HepG2 (cell line): ENCODE measurements around the gene ABCC3. TPM values are rescaled to one million over a fixed set of nuclear protein-coding genes. Genes with fewer than 3 reads are reported as not detected.

ENCODE experiments used
- ARID2 ChIP-seq: sonication (generic); formaldehyde crosslinking; IDR thresholded peaks from 2 replicates; pipeline ENCODE4 v1.8.1; 2022; ENCODE audit warnings: mild to moderate bottlenecking, missing genetic modification reagents, borderline replicate concordance
- ARNT2 ChIP-seq: sonication (generic); formaldehyde crosslinking; IDR thresholded peaks from 2 replicates; pipeline ENCODE4 v1.8.0; 2022; ENCODE audit warnings: mild to moderate bottlenecking, low read depth, missing genetic modification reagents, moderate library complexity
- E2F1 ChIP-seq: sonication (generic); formaldehyde crosslinking; IDR thresholded peaks from 2 replicates; pipeline ENCODE4 v1.5.0; 2020; ENCODE audit warnings: missing genetic modification reagents
- FLYWCH1 ChIP-seq: sonication (generic); formaldehyde crosslinking; IDR thresholded peaks from 2 replicates; pipeline ENCODE4 v1.8.1; 2023; ENCODE audit warnings: mild to moderate bottlenecking, missing genetic modification reagents
- FOXM1 ChIP-seq: sonication (generic); formaldehyde crosslinking; IDR thresholded peaks from 2 replicates; pipeline ENCODE4 v1.5.0; 2020; ENCODE audit warnings: missing genetic modification reagents
- HIVEP1 ChIP-seq: sonication (generic); formaldehyde crosslinking; IDR thresholded peaks from 2 replicates; pipeline ENCODE4 v1.4.0; 2020; ENCODE audit warnings: mild to moderate bottlenecking, missing genetic modification reagents
- NBN ChIP-seq: fragments of 450-650 bp; conservative IDR thresholded peaks from 2 replicates; pipeline ENCODE4 v1.6.1; 2017
- NFIB ChIP-seq: sonication (generic); formaldehyde crosslinking; IDR thresholded peaks from 2 replicates; pipeline ENCODE4 v1.9.0; 2021; ENCODE audit warnings: missing genetic modification reagents, mild to moderate bottlenecking, borderline replicate concordance
- NPAS2 ChIP-seq: sonication (generic); formaldehyde crosslinking; IDR thresholded peaks from 2 replicates; pipeline ENCODE4 v1.8.0; 2022; ENCODE audit warnings: mild to moderate bottlenecking, missing genetic modification reagents, borderline replicate concordance
- SMYD3 ChIP-seq: sonication (generic); formaldehyde crosslinking; IDR thresholded peaks from 2 replicates; pipeline ENCODE4 v1.8.1; 2023; ENCODE audit warnings: mild to moderate bottlenecking, missing genetic modification reagents
- TFE3 ChIP-seq: IDR thresholded peaks from 2 replicates; pipeline ENCODE4 v1.6.1; 2016
- YEATS2 ChIP-seq: sonication (generic); formaldehyde crosslinking; IDR thresholded peaks from 2 replicates; pipeline ENCODE4 v1.4.0; 2020; ENCODE audit warnings: missing genetic modification reagents, borderline replicate concordance
- YEATS4 ChIP-seq: sonication (generic); formaldehyde crosslinking; IDR thresholded peaks from 2 replicates; pipeline ENCODE4 v1.4.0; 2020; ENCODE audit warnings: missing genetic modification reagents, borderline replicate concordance
- ZBED4 ChIP-seq: sonication (generic); formaldehyde crosslinking; IDR thresholded peaks from 2 replicates; pipeline ENCODE4 v1.4.0; 2020; ENCODE audit warnings: missing genetic modification reagents, borderline replicate concordance
- ZNF468 ChIP-seq: sonication (generic); formaldehyde crosslinking; IDR thresholded peaks from 2 replicates; pipeline ENCODE4 v1.8.0; 2022; ENCODE audit warnings: mild to moderate bottlenecking, moderate library complexity, missing genetic modification reagents
- ZNF512B ChIP-seq: sonication (generic); formaldehyde crosslinking; IDR thresholded peaks from 2 replicates; pipeline ENCODE4 v1.5.1; 2020; ENCODE audit warnings: missing genetic modification reagents, mild to moderate bottlenecking, borderline replicate concordance
- ZNF777 ChIP-seq: sonication (generic); formaldehyde crosslinking; IDR thresholded peaks from 2 replicates; pipeline ENCODE4 v1.4.0; 2020; ENCODE audit warnings: missing genetic modification reagents
- ZSCAN12 ChIP-seq: sonication (generic); formaldehyde crosslinking; IDR thresholded peaks from 2 replicates; pipeline ENCODE4 v1.9.0; 2021; ENCODE audit warnings: mild to moderate bottlenecking, missing genetic modification reagents
- polyA plus RNA-seq, 8 experiments: library from polyadenylated mRNA; depleted of rRNA in 3 of 8; stranded (reverse) in 7 of 8; unstranded in 1 of 8; fragments of >200 nt; fragmentation: Illumina TruSeq in 4 of 8; extraction: Trizol in 4 of 8; gene quantifications; 2 replicates each; pipeline versions ENCODE4 v1.2.1 to v1.2.3, GENCODE V29; 2011 to 2016; ENCODE audit warnings: low read depth in 4 of 8, missing spikeins in 1 of 8, mixed read lengths in 1 of 8; ENCODE audit not compliant: insufficient read depth in 1 of 8
- total RNA-seq, 5 experiments: library from RNA; depleted of rRNA; stranded (reverse); fragments of >200 nt; fragmentation: Illumina TruSeq; extraction: Trizol; gene quantifications; 2 replicates each; pipeline ENCODE4 v1.2.3, GENCODE V29; 2016; ENCODE audit warnings: low read depth in 1 of 5
- TF ChIP-seq, protein P1 (sequence below): sonication (generic); formaldehyde crosslinking; IDR thresholded peaks from 2 replicates; pipeline ENCODE4 v1.5.0; 2020; ENCODE audit warnings: missing genetic modification reagents

Gene ABCC3
- total and polyA plus RNA-seq, 2 of the 13 experiments (the other 11 are each of a cell fraction or from before 2014, with no cell fraction given), result 25.2 to 50.7 TPM

GRCh38 chr17:50634224-50634914, at the start of gene ABCC3 (continued):
- TF ChIP-seq E2F1 (CRISPR knock-in tag) (no peak), ZNF777 (CRISPR knock-in tag) (no peak), ZNF512B (CRISPR knock-in tag) (no peak), NFIB (no peak), YEATS4 (CRISPR knock-in tag) (no peak), FOXM1 (CRISPR knock-in tag) (no peak), ZBED4 (CRISPR knock-in tag) (peak; percentile 76), TFE3 (CRISPR knock-in tag) (0 out of 2 replicates have a peak, but pooled peaks have one; percentile 17), FLYWCH1 (CRISPR knock-in tag) (no peak), ARNT2 (CRISPR knock-in tag) (no peak), ZNF468 (no peak), ZSCAN12 (CRISPR knock-in tag) (no peak), SMYD3 (CRISPR knock-in tag) (no peak), HIVEP1 (CRISPR knock-in tag) (no peak), YEATS2 (CRISPR knock-in tag) (no peak), NPAS2 (CRISPR knock-in tag) (no peak), ARID2 (no peak), NBN (no peak)
- TF ChIP-seq, protein P1, sequence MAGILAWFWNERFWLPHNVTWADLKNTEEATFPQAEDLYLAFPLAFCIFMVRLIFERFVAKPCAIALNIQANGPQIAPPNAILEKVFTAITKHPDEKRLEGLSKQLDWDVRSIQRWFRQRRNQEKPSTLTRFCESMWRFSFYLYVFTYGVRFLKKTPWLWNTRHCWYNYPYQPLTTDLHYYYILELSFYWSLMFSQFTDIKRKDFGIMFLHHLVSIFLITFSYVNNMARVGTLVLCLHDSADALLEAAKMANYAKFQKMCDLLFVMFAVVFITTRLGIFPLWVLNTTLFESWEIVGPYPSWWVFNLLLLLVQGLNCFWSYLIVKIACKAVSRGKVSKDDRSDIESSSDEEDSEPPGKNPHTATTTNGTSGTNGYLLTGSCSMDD, result no peak
